ENCODE results near the gene IER5L. TPM values are rescaled to one million over a fixed set of nuclear protein-coding genes. Genes with fewer than 3 reads are reported as not detected.
"Not testable (repeated sequence)": the region's sequence is repeated elsewhere in the genome, so short reads cannot be mapped to it uniquely, and the experiment has no call there.

Gene IER5L
- total RNA-seq, 4 donors from 2014 or later: 10.9 to 16.1 (median 12.6) TPM

GRCh38 chr9:129165198-129165597 lies 12.9 kb downstream of the IER5L start:
- intact Hi-C loops (cut with DNase I; ENCODE audit: low total_unique reads): no loop called here
- DNase-seq (ENCODE audit: low spot score in 2 of 2): no peak
- TF ChIP-seq POLR2A (IDR thresholded peaks at IDR 0.05) (no peak), CTCF (IDR thresholded peaks at IDR 0.05) (no peak)

GRCh38 chr9:129164246-129164930 lies 13.7 kb downstream of the IER5L start:
- 10 to 21% methylated on average over 9 of the region's 9 CpGs for WGBS, 2 donors
- DNase-seq (ENCODE audit: low spot score in 2 of 2): peak in 1 of 2 donors; percentile 67

More at GRCh38 chr9:129165198-129165597, 12.9 kb downstream of the IER5L start:
- H3K4me3 ChIP-seq (ENCODE audit: low read depth, poor library complexity, severe bottlenecking): no peak overlapping the region

GRCh38 chr9:129163753-129164152 lies 14.3 kb downstream of the IER5L start:
- H3K4me3 ChIP-seq (ENCODE audit: low read depth, poor library complexity, severe bottlenecking): no peak overlapping the region
- TF ChIP-seq CTCF (IDR thresholded peaks at IDR 0.05) (no peak), POLR2A (IDR thresholded peaks at IDR 0.05) (no peak)
- intact Hi-C loops (cut with DNase I; ENCODE audit: low total_unique reads): no loop called here
- DNase-seq (ENCODE audit: low spot score in 2 of 2): no peak
- WGBS, 2 donors: 63 to 76% methylated on average over 10 of the region's 10 CpGs

More at GRCh38 chr9:129164246-129164930, 13.7 kb downstream of the IER5L start:
- intact Hi-C loops (cut with DNase I; ENCODE audit: low total_unique reads): no loop called here
- H3K4me3 ChIP-seq (ENCODE audit: low read depth, poor library complexity, severe bottlenecking): no peak overlapping the region
- TF ChIP-seq CTCF (IDR thresholded peaks at IDR 0.05) (no peak), POLR2A (IDR thresholded peaks at IDR 0.05) (no peak)

- DNase-seq (ENCODE audit: low spot score in 2 of 2); intact Hi-C loops (cut with DNase I; ENCODE audit: low total_unique reads); H3K4me3 ChIP-seq (ENCODE audit: low read depth, poor library complexity, severe bottlenecking): not testable (repeated sequence)
- 67 to 72% methylated on average over 5 of the region's 5 CpGs for WGBS, 2 donors
These were observed 14.8 kb downstream of the IER5L start for GRCh38 chr9:129163198-129163670.

GRCh38 chr9:129162497-129163197 lies 15.4 kb downstream of the IER5L start:
- no peak for TF ChIP-seq POLR2A (IDR thresholded peaks at IDR 0.05)
- no peak for TF ChIP-seq CTCF (IDR thresholded peaks at IDR 0.05)
- no peak for DNase-seq (ENCODE audit: low spot score in 2 of 2)
- intact Hi-C loops (cut with DNase I; ENCODE audit: low total_unique reads): no loop called here
- H3K4me3 ChIP-seq (ENCODE audit: low read depth, poor library complexity, severe bottlenecking): no peak overlapping the region
- 93% methylated on average over 9 to 11 of the region's 11 CpGs for WGBS, 2 donors

GRCh38 chr9:129161534-129161837 lies 16.6 kb downstream of the IER5L start:
- DNase-seq (ENCODE audit: low spot score in 2 of 2): no peak
- H3K4me3 ChIP-seq (ENCODE audit: low read depth, poor library complexity, severe bottlenecking): no peak overlapping the region
- intact Hi-C loops (cut with DNase I; ENCODE audit: low total_unique reads): no loop called here
- WGBS, 2 donors: 70 to 81% methylated on average over 9 of the region's 9 CpGs
- TF ChIP-seq CTCF (IDR thresholded peaks at IDR 0.05) (no peak), POLR2A (IDR thresholded peaks at IDR 0.05) (no peak)
